Left renal pelvis (tissue), 4 donors: ENCODE data around the gene TEKT3. TPM values are rescaled to one million over a fixed set of nuclear protein-coding genes. Genes with fewer than 3 reads are reported as not detected.

Source experiments
- polyA plus RNA-seq, 4 donors: library from polyadenylated mRNA; unstranded; fragments of 120-200 nt; gene quantifications; one replicate each; pipeline ENCODE4 v1.2.1, GENCODE V29; 2013; ENCODE audit not compliant: insufficient read length in 4 of 4

Gene TEKT3
- polyA plus RNA-seq, 4 donors: 0.96 to 3.0 (median 1.3) TPM

Other genes with a start within 250 kb of the TEKT3 start
- 100 to 1,000 TPM in 1 of 4 donors, 10 to 100 TPM in 3; 53.1 to 210 (median 77.5) TPM for gene PMP22, start 76.3 kb downstream of the TEKT3 start, polyA plus RNA-seq
- 1 to 10 TPM; 1.5 to 9.9 (median 4.0) TPM for gene CDRT4, start 126.0 kb upstream of the TEKT3 start, polyA plus RNA-seq
- gene TVP23C, start 221.9 kb upstream of the TEKT3 start, polyA plus RNA-seq: 10 to 100 TPM; 12.8 to 17.7 (median 15.3) TPM